GM18873 (cell line): Measurements from ENCODE around the gene ABT1.

Source experiments
- ATAC-seq: cut with Tn5 transposase; IDR thresholded peaks from one replicate; pipeline ENCODE4 v1.9.1; 2021; ENCODE audit warnings: mild to moderate bottlenecking, moderate library complexity, moderate number of reproducible peaks; ENCODE audit not compliant: unreplicated experiment, low FRiP score

The ABT1 gene

GRCh38 chr6:26571592-26572296 lies 25.0 kb upstream of the ABT1 start:
- ATAC-seq: no peak

- no peak for ATAC-seq
These were observed 21.2 kb upstream of the ABT1 start for GRCh38 chr6:26575494-26575939.

DNA sequence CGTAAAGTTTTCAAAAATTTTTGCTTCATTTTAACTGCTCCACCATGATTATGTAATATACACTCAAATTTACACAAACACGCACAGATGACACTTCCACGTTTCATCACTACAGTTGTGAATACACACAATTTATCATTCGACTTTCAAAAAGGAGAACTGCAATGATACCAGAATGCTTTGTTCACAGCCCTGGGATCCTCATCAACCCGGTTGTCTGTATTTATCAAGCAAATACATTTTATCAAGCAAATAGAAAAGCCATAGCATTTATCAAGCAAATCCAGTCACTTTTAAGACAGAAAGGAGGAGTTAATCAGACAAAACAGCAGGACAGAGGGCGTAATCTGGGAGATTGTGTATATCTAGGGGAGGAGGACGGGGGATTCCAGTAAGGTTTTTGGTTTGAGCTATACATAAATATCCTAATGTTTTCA lies 20.3 kb upstream of the ABT1 start:
- ATAC-seq: no peak

DNA sequence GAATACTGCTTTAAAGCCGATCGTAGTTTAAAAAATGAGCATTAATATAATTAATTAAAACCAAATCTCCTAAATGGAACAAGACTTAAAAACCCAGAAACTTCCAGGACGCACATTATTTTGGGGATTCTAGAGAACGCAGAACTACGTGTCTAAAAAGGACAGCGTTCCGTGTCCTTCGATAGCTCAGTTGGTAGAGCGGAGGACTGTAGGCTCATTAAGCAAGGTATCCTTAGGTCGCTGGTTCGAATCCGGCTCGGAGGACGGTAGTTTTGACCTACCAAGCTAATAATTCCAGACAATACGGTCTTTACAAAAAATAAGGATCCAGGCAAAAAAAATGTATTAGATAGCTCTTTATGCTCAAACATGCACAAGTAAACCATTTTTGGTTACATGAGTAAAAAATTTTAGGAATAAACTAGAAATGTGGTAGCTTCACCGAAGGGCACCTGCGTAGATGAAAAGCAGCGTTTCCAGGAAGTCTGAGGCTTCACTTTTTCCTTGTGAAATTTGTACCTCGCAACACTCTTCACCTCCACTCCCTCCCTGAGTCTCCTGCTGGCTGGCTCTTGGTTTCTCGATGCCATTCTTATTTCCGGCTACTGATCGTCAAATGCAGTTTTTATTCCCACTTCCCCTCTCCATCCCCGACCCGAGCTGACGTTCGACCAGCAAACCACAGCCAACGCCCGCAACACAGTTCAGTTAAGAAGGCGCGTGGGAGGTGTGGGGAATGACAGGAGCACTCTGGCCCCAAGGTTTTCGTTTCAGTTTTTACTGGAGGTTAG lies 19.6 kb upstream of the ABT1 start:
- no peak for ATAC-seq

DNA sequence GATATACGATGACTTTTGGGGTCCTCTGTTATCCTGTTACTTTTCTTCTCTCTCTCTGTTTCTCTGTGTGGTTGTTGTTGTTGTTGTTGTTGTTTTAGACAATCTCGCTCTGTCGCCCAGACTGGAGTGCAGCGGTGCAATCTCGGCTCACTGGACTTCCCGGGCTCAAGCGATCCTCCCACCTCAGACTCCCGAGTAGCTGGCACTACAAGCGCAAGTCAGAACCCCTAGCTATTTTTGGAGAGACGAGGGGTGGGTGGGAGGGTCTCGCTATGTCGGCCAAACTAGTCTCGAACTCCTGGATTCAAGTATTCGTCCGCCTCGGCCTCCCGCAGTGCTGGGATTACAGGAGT lies 19.1 kb upstream of the ABT1 start:
- ATAC-seq: no peak

GRCh38 chr6:26578279-26578678 lies 18.5 kb upstream of the ABT1 start:
- no peak for ATAC-seq

GRCh38 chr6:26578741-26579140 lies 18.0 kb upstream of the ABT1 start:
- no peak for ATAC-seq

DNA sequence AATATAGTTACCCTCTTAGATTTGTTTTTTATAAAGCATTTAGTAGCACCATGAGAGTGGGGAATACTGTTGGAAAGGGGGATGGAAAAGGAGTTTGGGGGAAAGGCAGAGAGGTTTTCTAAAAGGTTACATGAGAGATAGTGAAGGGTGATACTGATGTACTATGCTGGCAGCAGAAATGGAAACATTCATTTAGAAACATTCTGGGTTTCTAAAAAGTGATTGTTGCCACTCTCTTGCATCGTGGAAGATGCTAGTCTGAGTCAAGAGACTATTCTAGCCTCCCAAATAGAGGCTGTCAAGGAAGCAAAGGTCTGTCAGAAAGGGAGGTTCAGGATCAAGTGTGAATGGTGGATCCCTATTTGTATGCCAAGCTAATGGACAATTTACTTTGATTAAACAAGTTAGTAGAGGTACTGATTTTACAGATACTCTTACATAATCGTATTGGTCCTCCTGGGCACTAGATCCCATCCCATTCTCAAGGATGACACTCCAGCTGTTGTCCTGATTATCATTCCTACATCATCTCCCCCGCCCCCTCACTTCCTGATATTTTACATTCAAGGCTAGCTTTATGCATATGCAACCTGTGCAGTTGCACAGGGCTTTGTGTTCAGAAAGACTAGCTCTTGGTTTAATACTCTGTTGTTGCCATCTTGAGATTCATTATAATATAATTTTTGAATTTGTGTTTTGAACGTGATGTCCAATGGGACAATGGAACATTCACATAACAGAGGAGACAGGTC lies 15.4 kb upstream of the ABT1 start:
- ATAC-seq: no peak

DNA sequence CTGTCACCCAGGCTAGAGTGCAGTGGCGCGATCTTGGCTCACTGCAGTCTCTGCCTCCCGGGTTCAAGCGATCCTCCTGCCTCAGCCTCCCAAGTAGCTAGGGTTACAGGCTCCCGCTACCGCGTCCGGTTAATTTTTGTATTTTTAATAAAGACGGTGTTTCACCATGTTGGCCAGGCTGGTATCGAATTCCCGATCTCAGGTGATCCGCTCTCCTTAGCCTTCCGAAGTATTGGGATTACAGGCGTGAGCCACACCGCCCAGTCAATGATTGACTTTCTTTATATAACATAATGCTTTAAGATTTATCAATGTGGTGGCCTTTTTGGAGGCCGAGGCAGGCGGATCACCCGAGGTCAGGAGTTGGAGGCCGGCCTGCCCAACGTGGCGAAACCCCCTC lies 7.8 kb upstream of the ABT1 start:
- no peak for ATAC-seq

DNA sequence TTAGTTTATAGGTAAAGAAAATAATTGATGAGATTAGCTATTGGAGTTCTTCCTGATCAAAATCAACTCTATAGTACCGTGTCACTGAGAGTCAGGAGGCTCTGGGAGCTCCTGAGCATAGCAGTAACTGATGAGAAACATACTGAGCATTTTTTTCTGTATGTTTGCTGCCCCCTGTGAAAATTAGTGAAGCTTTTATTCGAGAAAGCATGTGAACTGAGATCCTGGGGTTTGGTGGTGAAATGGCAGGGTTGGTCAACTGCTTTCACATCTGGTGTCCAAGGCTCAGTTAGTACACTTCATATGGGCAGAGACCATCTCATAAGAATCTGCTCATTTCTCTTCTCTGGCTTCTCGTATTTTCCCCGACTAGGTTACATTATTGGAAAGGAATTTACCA lies 4.1 kb upstream of the ABT1 start:
- ATAC-seq: no peak

GRCh38 chr6:26593278-26594130 lies 3.2 kb upstream of the ABT1 start:
- ATAC-seq: no peak

GRCh38 chr6:26594131-26594498 lies 2.6 kb upstream of the ABT1 start:
- ATAC-seq: no peak

GRCh38 chr6:26594730-26595632 lies 1.8 kb upstream of the ABT1 start:
- ATAC-seq: no peak

DNA sequence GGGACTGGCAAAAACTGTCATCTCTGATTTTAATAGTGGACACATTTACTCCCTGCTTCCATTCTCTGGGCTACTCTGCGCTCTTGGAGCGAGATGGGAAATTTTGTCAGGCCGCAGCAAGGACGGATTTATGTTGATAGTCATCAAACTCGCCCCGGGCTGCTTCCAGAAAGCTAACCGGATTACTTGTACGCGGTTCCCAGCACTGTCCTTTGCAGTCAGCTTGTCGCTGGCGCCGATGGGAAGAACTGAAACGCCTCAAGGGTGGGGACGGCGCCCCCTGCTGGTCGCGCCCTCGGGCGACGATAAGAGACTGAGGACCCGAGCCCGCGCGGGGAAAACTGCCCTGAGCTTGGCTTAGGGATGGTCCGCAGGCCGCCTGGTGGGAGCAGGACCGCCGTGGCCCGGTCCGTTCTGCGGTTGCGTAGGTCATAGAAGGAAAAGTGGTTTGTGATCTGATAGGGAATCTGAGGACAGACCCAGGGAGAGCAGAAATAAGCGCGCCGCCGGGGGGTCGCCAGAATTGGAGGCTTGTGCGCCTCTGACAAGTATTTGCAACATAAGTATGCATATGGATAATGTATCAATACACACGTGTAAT lies 984 bp upstream of the ABT1 start:
- peak; percentile 46 for ATAC-seq

GRCh38 chr6:26597389-26597766 lies 625 bp downstream of the ABT1 start:
- no peak for ATAC-seq

DNA sequence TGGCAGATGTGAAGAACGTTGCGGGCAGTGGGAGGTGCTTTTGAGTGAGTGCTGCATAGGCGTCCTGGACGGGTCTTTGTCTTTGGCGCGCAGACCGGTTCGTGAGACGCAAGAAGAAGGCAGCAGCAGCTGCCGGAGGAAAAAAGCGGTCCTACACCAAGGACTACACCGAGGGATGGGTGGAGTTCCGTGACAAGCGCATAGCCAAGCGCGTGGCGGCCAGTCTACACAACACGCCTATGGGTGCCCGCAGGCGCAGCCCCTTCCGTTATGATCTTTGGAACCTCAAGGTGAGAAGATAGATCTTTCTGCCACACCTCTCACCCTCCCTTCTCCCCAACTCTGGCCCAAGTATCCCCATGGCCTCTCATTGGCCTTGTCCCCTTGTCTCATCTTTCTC lies 1.1 kb downstream of the ABT1 start:
- no peak for ATAC-seq

GRCh38 chr6:26598267-26598666 lies 1.5 kb downstream of the ABT1 start:
- no peak for ATAC-seq

DNA sequence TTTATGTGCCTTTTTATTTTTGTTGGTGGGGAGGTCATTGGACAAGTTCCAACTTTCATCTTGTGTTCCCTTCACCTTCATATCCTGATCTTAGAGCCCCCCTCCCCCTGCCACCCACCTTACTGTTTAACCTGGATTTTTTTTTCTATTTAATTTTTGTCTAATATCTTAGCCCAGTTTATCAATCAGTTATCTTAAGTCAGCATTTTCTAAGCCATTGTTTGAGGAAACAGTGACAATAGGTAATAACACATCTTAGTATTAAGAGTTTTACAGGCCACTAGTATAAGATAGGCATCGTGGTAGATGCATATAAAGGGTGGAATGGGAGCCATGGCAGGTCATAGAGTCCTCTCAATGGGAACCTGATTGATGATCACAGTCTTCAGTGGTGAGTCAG lies 2.4 kb downstream of the ABT1 start:
- ATAC-seq: no peak

DNA sequence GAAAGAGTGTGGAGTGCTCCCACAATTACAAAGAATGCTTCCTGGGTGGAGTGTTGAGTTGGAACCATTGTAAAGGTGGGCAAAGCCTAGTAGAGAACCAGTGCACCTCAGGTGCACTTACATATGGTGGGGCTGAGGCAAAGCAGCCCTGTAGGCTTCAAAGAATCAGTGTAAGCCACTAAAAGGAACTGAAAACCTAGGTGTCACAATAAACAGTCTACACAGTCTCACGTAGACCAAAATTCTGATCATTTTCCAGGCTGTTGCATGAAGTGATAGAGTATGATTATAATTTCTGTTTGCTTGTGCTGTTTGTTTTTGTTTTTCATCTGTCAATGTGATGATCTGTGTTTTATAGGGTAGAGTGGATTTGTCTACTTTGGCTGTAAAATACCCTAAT lies 2.8 kb downstream of the ABT1 start:
- no peak for ATAC-seq
